Immature natural killer cell (primary cell): ENCODE measurements around the gene CDK14. TPM values are rescaled to one million over a fixed set of nuclear protein-coding genes. Genes with fewer than 3 reads are reported as not detected.

Experiments used
- DNase-seq, 3 donors: peaks; one replicate each; pipeline ENCODE4 v3.0.0; 2022; ENCODE audit warnings: mixed read lengths in 1 of 3
- H3K27ac Mint-ChIP-seq, 6 donors: one replicate each; pipeline ENCODE4 v1.8.0; 2020; ENCODE audit warnings: mixed read lengths in 6 of 6, mild to moderate bottlenecking in 5 of 6, inconsistent platforms in 4 of 6, moderate library complexity in 3 of 6
- H3K27me3 Mint-ChIP-seq, 3 donors: one replicate each; pipeline ENCODE4 v1.8.0; 2020 to 2021; ENCODE audit warnings: low read depth in 3 of 3, mild to moderate bottlenecking in 3 of 3, mixed read lengths in 3 of 3, moderate library complexity in 3 of 3, inconsistent platforms in 1 of 3
- H3K36me3 Mint-ChIP-seq, 3 donors: one replicate each; pipeline ENCODE4 v1.8.0; 2020; ENCODE audit warnings: mixed read lengths in 3 of 3, inconsistent platforms in 2 of 3, mild to moderate bottlenecking in 2 of 3
- H3K4me1 Mint-ChIP-seq, 2 donors: one replicate each; pipeline ENCODE4 v1.8.0; 2020; ENCODE audit warnings: inconsistent platforms in 2 of 2, mild to moderate bottlenecking in 2 of 2, mixed read lengths in 2 of 2, moderate library complexity in 1 of 2
- H3K4me3 Mint-ChIP-seq, 5 donors: one replicate each; pipeline ENCODE4 v1.8.0; 2020; ENCODE audit warnings: mild to moderate bottlenecking in 5 of 5, mixed read lengths in 5 of 5, inconsistent platforms in 3 of 5, moderate library complexity in 3 of 5
- H3K9me3 Mint-ChIP-seq, 6 donors: one replicate each; pipeline ENCODE4 v1.8.0; 2020; ENCODE audit warnings: mild to moderate bottlenecking in 6 of 6, mixed read lengths in 6 of 6, inconsistent platforms in 4 of 6, moderate library complexity in 3 of 6
- polyA plus RNA-seq, 3 donors: library from polyadenylated mRNA; unstranded; fragments of 300-500 nt; fragmentation: Illumina TruSeq; gene quantifications; one replicate each; pipeline ENCODE4 v1.2.3, GENCODE V29; 2021

CDK14 gene
- polyA plus RNA-seq, 3 donors from 2014 or later, result 0.22 TPM; not detected in 2

DNA sequence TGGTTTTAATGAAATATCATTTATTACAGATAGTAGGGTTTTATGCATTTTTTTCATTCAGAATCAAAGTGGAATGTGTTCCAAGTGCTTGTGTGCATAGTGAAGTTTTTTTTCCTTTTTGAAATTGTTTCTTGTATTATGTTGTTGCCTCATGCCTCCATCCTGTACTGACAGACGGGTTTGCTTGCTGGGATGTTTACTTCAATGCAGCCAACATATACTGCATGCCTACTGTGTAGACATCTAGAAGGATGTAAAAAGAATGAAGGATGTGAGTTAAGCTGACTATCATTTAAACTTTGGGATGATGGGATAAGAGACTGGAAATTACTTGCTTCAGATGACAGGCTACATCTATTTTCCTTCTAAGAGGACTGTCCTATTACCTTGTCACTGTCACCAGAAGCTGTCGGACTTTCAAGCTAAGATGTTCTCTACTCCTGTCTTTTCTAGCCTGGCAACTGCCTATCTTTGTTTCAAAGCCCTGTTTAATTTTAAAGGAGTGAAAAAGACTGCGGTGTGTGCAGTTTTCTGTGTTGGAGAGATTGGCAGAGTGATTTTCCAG lies 243.7 kb downstream of the CDK14 start:
- no peak for DNase-seq
- no peak overlapping the region for H3K27ac Mint-ChIP-seq
- H3K4me3 Mint-ChIP-seq, result no peak overlapping the region
- H3K36me3 Mint-ChIP-seq, result peaks cover 0 to 3% (median 0%) of the 10 kb centered on the region in 3 donors
- peaks cover 10 to 28% (median 17%) of the 10 kb centered on the region in 6 donors for H3K9me3 Mint-ChIP-seq
- peaks cover 0 to 2% (median 0%) of the 10 kb centered on the region in 3 donors for H3K27me3 Mint-ChIP-seq
- no peaks in the 10 kb centered on the region for H3K4me1 Mint-ChIP-seq

DNA sequence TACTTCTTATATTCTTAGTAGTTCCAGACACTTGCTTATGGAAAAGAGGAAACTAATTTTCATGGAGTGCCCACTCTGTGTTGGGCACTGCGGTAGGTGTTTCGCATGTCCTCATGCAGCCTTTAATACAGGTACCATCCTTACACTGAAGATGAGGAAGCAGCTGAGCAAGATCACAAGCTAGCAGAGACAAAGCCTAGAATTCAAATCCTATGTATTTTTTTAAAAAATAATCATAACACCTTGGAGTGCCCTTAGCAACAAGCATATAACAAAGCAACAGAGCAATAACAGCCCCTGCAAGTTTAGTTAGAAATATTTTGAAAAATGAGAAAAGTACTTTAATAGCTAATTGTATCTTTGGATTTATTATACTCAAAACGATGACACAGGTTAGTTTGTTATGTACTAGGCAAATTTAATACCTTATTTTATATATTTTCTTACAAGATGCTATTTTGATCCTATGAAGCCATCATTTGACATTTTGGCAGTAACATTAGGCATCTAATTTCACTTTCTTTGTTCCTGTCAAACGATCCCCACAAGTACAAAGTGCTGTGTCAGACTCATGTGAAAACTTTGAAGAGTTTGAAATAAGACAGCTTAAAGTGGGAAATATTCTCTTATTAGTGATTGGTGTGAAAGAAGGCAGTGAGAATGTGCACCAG lies 245.8 kb downstream of the CDK14 start:
- no peak for DNase-seq
- Mint-ChIP-seq H3K4me3 (no peak overlapping the region), H3K27ac (no peak overlapping the region), H3K9me3 (peaks cover 12 to 31% (median 15%) of the 10 kb centered on the region in 6 donors), H3K4me1 (no peaks in the 10 kb centered on the region), H3K27me3 (peaks cover 0 to 2% (median 0%) of the 10 kb centered on the region in 3 donors), H3K36me3 (peaks cover 0 to 3% (median 0%) of the 10 kb centered on the region in 3 donors)

DNA sequence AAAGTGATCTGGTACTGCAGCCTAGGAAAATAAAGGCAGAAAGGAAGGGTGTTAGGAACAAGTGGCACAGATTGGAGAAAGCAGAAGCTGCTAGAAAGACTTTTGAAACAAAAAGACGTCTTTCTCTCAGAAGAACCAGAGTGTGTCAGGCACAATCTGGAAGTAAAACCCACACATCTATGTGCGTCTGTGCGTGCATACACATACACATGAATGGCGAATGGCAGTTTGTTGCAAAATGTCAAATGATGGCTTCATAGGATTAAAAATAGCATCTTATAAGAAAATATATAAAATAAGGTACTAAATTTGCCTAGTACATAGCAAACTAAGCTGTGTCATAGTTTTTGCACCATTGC lies 246.3 kb downstream of the CDK14 start:
- Mint-ChIP-seq H3K27me3 (peaks cover 0 to 2% (median 0%) of the 10 kb centered on the region in 3 donors), H3K9me3 (peaks cover 12 to 31% (median 15%) of the 10 kb centered on the region in 6 donors), H3K27ac (no peak overlapping the region), H3K4me1 (no peaks in the 10 kb centered on the region), H3K36me3 (peaks cover 0 to 3% (median 0%) of the 10 kb centered on the region in 3 donors), H3K4me3 (no peak overlapping the region)
- DNase-seq, result no peak

DNA sequence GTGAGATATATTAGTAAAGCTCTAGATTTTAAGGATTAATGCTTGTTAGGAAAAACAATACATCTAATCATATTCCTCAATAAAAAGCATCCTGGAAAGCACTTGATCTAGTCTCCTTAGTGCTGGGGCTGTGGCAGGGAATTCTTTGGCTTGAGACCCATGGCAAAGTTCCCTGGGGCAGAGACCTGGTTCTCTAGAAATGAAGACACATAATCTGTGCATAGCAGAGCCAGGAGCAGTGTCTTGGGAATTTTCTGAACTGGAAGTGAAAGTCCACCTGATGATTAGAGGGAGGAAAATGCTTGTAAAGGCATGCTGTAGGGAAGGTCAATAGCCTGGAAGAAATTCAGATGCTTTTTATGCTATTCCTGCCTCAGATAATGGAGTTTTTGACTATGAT lies 247.4 kb downstream of the CDK14 start:
- H3K27ac Mint-ChIP-seq, result no peak overlapping the region
- no peaks in the 10 kb centered on the region for H3K4me1 Mint-ChIP-seq
- peaks cover 0 to 2% (median 0%) of the 10 kb centered on the region in 3 donors for H3K27me3 Mint-ChIP-seq

DNA sequence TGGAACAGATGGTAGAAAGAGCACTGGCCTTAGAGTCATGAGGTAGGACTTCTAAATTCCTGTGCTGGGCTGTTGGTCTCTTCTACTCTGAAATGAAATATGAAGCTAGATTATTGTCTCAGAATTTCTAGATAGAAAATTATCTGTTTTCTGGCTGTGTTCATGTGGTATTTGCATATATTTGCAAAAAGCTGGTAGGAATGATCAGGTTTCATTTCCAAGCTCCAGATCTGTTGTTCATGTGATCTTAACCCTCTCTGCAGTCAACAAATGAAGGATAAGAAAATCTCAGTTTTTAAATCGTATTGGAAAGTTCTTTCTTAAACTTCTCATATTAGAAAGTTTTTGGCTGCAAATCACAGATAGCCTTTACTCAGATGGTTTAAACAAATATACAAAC lies 248.3 kb downstream of the CDK14 start:
- Mint-ChIP-seq H3K27me3 (no peaks in the 10 kb centered on the region), H3K4me1 (no peaks in the 10 kb centered on the region), H3K36me3 (no peaks in the 10 kb centered on the region), H3K4me3 (no peak overlapping the region), H3K9me3 (peaks cover 3 to 16% (median 6%) of the 10 kb centered on the region in 6 donors), H3K27ac (no peak overlapping the region)
- no peak for DNase-seq

More for the DNA sequence above, 247.4 kb downstream of the CDK14 start:
- Mint-ChIP-seq H3K4me3 (no peak overlapping the region), H3K36me3 (no peaks in the 10 kb centered on the region), H3K9me3 (peaks cover 9 to 26% (median 12%) of the 10 kb centered on the region in 6 donors)
- no peak for DNase-seq

DNA sequence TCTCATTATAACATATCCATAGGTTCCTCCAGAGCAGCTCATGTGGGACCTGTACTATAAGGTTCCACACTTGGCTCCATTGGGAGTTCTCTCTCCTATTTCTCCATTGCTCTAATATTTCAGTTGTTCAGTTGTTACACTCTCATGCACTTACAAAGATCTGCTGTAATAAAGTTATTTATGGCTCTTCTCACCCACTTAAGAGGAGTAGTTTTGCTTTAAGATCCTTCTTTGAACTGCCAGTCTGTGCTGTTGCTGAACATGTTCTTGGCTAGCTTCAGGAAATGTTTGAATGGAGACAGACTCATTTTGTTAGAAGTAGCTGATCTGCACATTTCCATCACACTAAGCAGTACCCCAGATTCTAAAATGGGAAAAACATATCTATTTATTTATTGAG lies 250.1 kb downstream of the CDK14 start:
- Mint-ChIP-seq H3K4me1 (no peaks in the 10 kb centered on the region), H3K9me3 (peaks cover 3 to 9% (median 5%) of the 10 kb centered on the region in 6 donors), H3K27ac (no peak overlapping the region), H3K4me3 (no peak overlapping the region), H3K27me3 (no peaks in the 10 kb centered on the region), H3K36me3 (no peaks in the 10 kb centered on the region)
- DNase-seq, result no peak

DNA sequence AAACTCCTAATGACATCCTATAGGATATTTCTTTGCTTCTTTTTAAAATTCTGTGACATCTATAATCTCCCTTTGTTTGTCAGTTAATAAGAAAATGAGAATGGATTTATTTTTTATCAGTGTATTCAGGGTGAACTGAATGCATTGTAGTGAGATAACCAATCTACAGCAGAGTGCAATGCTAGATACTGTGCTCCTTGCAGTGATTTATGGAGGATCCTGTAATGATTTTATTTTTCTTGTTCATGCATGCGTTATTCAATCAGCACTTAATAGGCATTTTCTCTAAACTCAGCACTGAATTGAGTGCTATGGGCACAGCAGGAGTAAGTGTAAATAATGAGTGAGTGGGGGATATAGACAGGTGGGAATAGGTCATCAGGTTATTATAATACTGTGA lies 253.9 kb downstream of the CDK14 start:
- Mint-ChIP-seq H3K27me3 (no peaks in the 10 kb centered on the region), H3K9me3 (peaks cover 0 to 11% (median 6%) of the 10 kb centered on the region in 6 donors), H3K27ac (no peak overlapping the region), H3K36me3 (no peaks in the 10 kb centered on the region), H3K4me3 (no peak overlapping the region), H3K4me1 (no peaks in the 10 kb centered on the region)
- no peak for DNase-seq

DNA sequence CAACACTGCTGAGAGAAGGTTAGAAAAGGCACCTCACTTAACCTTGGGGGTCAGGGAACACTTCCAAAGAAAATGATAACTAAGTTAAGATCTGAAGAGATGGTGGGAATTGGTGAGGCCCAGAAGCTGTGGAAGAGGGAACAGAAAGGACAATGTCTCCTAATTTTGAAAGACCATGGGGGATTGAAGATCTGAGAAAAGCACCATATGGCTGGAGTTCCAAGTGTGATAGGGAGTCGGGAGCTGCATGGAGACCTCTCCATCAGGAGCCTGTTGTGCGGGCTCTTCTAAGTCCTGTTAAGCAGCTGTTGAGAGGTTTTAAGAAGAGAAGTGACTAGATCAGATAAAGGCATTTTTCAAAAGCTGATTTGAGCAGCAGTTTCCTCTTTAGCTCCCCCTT lies 254.3 kb downstream of the CDK14 start:
- no peaks in the 10 kb centered on the region for H3K36me3 Mint-ChIP-seq
- H3K27ac Mint-ChIP-seq, result no peak overlapping the region
- H3K27me3 Mint-ChIP-seq, result no peaks in the 10 kb centered on the region
- no peak for DNase-seq
- H3K9me3 Mint-ChIP-seq, result peaks cover 0 to 11% (median 6%) of the 10 kb centered on the region in 6 donors
- no peaks in the 10 kb centered on the region for H3K4me1 Mint-ChIP-seq
- H3K4me3 Mint-ChIP-seq, result no peak overlapping the region

DNA sequence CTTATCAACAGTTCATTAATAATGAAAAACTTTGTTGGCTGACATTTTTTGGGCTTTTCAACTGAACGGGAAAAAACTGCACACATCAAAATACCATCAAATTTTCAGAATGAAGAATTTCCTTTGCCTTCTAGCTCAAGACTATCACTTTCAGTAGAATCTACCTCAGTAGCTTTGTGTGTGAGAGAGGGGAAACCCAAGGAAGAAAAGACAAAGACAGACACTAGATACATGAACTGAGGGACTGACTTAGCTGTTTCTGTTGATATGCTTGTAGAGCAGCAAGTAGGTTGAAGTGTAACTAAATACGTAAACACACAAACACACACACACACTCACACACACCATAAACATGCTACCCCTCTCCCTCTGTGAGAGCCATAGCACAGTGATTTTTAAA lies 257.1 kb downstream of the CDK14 start:
- Mint-ChIP-seq H3K36me3 (no peaks in the 10 kb centered on the region), H3K4me3 (no peak overlapping the region), H3K27ac (no peak overlapping the region), H3K27me3 (no peaks in the 10 kb centered on the region), H3K9me3 (peaks cover 2 to 26% (median 5%) of the 10 kb centered on the region in 6 donors), H3K4me1 (no peaks in the 10 kb centered on the region)
- DNase-seq, result no peak

DNA sequence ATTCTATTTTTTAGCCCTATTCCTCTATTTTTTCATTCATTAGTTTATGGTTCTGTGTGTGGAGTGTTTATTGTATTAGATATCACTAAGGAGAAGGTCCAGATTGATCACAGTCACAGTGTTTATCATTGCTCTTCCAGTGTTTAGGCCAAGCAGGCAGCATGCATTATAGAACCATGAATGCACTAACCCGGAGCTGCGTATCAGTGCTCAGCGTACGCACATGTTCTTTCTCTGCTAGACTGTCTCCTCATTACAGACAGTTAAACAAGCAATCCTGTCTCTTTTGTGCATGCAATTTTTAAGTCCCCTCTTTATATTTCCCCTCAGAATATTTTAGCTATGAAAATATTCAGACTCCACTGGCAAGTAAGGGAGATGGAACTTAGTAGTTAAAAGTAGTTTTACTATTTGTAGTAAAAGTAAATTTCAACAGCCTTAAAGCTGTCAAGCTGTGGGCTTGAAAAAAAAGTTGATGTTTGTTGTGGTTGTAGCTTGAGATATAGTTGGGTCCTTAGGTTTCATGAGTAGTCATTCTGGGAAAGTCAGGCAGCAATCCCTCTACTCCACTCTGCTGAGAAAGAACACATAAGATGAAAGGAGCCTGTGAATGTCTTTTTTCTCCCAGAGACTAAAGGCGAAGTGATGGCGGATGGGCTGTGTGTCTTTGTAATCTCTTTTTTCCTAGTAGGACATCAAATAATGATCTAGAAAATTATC lies 260.4 kb downstream of the CDK14 start:
- DNase-seq, result no peak
- Mint-ChIP-seq H3K4me1 (no peaks in the 10 kb centered on the region), H3K36me3 (no peaks in the 10 kb centered on the region), H3K9me3 (peaks cover 0 to 22% (median 4%) of the 10 kb centered on the region in 6 donors), H3K27ac (no peak overlapping the region), H3K4me3 (no peak overlapping the region), H3K27me3 (peaks cover 0 to 2% (median 0%) of the 10 kb centered on the region in 3 donors)

DNA sequence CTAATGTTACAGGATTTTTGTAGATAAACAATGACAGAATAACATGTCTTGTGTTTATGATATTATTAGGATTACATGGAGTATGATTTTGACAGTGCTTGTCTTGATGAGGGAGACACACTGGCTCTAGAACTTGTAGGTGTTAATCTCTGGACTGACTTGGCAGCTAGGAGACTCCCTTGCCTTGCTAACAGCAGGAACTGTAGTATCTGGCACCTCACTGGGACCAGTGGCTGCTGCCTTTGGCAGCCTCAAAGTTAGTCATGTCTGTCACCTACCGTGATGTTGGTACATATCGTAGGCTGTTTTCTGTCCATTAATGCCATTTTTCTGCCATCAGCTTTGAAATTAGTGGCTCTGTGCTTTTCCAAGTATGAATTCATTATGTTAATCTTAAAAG lies 261.5 kb downstream of the CDK14 start:
- H3K36me3 Mint-ChIP-seq, result no peaks in the 10 kb centered on the region
- no peaks in the 10 kb centered on the region for H3K4me1 Mint-ChIP-seq
- peaks cover 0 to 2% (median 0%) of the 10 kb centered on the region in 3 donors for H3K27me3 Mint-ChIP-seq
- DNase-seq, result no peak
- no peak overlapping the region for H3K4me3 Mint-ChIP-seq
- no peak overlapping the region for H3K27ac Mint-ChIP-seq
- H3K9me3 Mint-ChIP-seq, result peaks cover 0 to 22% (median 4%) of the 10 kb centered on the region in 6 donors

DNA sequence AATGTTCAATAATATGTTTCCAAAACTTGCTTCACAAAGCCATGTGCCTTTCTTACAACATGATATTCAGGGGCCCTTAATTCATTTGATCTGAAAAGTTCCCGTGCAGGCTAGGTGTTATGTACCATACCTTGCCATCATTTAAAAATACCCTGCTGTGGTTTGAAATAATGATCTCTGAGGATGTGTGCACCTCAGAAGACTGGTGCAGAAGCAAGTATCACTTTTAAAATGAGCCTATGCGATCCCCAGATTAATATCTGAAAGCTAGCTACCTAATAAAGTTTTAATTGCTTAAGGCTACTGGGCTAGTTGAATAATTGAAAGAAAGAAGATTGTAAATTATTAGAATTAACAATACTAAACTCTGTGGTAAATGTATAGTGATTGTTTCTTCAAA lies 262.4 kb downstream of the CDK14 start:
- peaks cover 0 to 17% (median 5%) of the 10 kb centered on the region in 6 donors for H3K9me3 Mint-ChIP-seq
- H3K27ac Mint-ChIP-seq, result no peak overlapping the region
- H3K4me1 Mint-ChIP-seq, result no peaks in the 10 kb centered on the region
- H3K4me3 Mint-ChIP-seq, result no peak overlapping the region
- no peak for DNase-seq
- H3K27me3 Mint-ChIP-seq, result peaks cover 0 to 2% (median 0%) of the 10 kb centered on the region in 3 donors
- H3K36me3 Mint-ChIP-seq, result no peaks in the 10 kb centered on the region

DNA sequence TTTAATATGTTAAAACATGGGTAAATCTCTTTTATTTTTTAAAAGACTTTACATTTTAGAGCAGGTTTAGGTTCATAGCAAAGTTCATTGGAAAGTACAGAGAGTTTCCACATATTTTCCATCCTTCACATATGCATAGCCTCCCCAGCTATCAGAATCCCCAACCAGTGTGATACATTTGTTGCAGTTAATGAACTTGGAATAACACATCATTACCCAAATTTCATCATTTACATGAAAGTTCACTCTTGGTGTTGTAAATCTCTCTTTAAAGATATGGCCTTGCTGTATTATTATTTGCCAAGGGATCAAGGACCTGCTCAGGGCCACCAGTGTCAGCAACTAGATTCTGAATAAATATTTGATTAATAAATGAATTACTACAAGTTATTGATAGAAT lies 263.4 kb downstream of the CDK14 start:
- no peak for DNase-seq
- Mint-ChIP-seq H3K4me3 (no peak overlapping the region), H3K36me3 (no peaks in the 10 kb centered on the region), H3K27me3 (peaks cover 0 to 2% (median 0%) of the 10 kb centered on the region in 3 donors), H3K27ac (no peak overlapping the region), H3K9me3 (peaks cover 0 to 17% (median 4%) of the 10 kb centered on the region in 6 donors), H3K4me1 (no peaks in the 10 kb centered on the region)

DNA sequence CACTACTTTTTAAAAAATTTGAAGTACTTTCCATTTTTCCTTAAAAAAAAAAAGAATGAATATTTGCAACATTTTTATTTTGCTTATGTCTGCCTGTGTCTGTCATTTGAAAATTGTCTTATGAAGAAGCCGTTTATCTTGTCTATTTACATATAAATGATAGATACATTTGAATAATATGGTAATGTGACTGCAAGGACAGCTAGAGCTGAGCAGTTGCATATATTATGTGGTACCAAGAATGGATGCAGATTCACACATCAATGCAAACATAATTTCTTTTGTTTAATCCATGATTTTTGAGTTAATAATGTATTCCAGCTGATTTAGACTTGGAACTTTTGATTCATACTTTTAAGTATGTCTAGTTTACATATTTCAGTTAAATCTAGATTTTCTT lies 268.0 kb downstream of the CDK14 start:
- no peak for DNase-seq
- no peaks in the 10 kb centered on the region for H3K36me3 Mint-ChIP-seq

More for the DNA sequence above, 268.0 kb downstream of the CDK14 start:
- Mint-ChIP-seq H3K4me3 (no peak overlapping the region), H3K27ac (no peak overlapping the region), H3K27me3 (peaks cover 0 to 4% (median 0%) of the 10 kb centered on the region in 3 donors), H3K4me1 (no peaks in the 10 kb centered on the region), H3K9me3 (peaks cover 0 to 9% (median 5%) of the 10 kb centered on the region in 6 donors)
